HepG2 (cell line): ENCODE results near the gene RIPK3. TPM values are rescaled to one million over a fixed set of nuclear protein-coding genes. Genes with fewer than 3 reads are reported as not detected.
A peak's percentile ranks its signal among the peaks of the same experiment; 100 is the strongest.

Experiments
- ATF3 ChIP-seq: sonication (generic); formaldehyde crosslinking; IDR thresholded peaks from 2 replicates; pipeline ENCODE4 v1.4.0; 2020; ENCODE audit warnings: missing genetic modification reagents
- ELF1 ChIP-seq: sonication (generic); formaldehyde crosslinking; IDR thresholded peaks from 2 replicates; pipeline ENCODE4 v1.4.0; 2020; ENCODE audit warnings: missing genetic modification reagents
- NCOA5 ChIP-seq: sonication (generic); formaldehyde crosslinking; IDR thresholded peaks from 2 replicates; pipeline ENCODE4 v1.4.0; 2020; ENCODE audit warnings: missing genetic modification reagents
- POGZ ChIP-seq: sonication (generic); formaldehyde crosslinking; IDR thresholded peaks from 2 replicates; pipeline ENCODE4 v1.4.0; 2020; ENCODE audit warnings: mild to moderate bottlenecking, missing genetic modification reagents
- RARG ChIP-seq: sonication (generic); formaldehyde crosslinking; IDR thresholded peaks from 2 replicates; pipeline ENCODE4 v1.4.0; 2020; ENCODE audit warnings: low read depth, mild to moderate bottlenecking, missing genetic modification reagents
- RNF219 ChIP-seq: sonication (generic); formaldehyde crosslinking; IDR thresholded peaks from 2 replicates; pipeline ENCODE4 v1.5.0; 2020; ENCODE audit warnings: mild to moderate bottlenecking, missing genetic modification reagents
- SIX1 ChIP-seq: sonication (generic); formaldehyde crosslinking; IDR thresholded peaks from 2 replicates; pipeline ENCODE4 v1.4.0; 2020; ENCODE audit warnings: missing genetic modification reagents, borderline replicate concordance
- STAT6 ChIP-seq: sonication (generic); formaldehyde crosslinking; IDR thresholded peaks from 2 replicates; pipeline ENCODE4 v1.4.0; 2020; ENCODE audit warnings: missing genetic modification reagents, mild to moderate bottlenecking, borderline replicate concordance
- TMF1 ChIP-seq: sonication (generic); formaldehyde crosslinking; IDR thresholded peaks from 2 replicates; pipeline ENCODE4 v1.8.1; 2022; ENCODE audit warnings: low read depth, missing genetic modification reagents
- UBTF ChIP-seq: sonication (generic); formaldehyde crosslinking; IDR thresholded peaks from 2 replicates; pipeline ENCODE4 v1.4.0; 2020; ENCODE audit warnings: mild to moderate bottlenecking, missing genetic modification reagents
- ZBED4 ChIP-seq: sonication (generic); formaldehyde crosslinking; IDR thresholded peaks from 2 replicates; pipeline ENCODE4 v1.4.0; 2020; ENCODE audit warnings: missing genetic modification reagents, borderline replicate concordance
- ZBTB2 ChIP-seq: sonication (generic); formaldehyde crosslinking; IDR thresholded peaks from 2 replicates; pipeline ENCODE4 v1.8.0; 2022; ENCODE audit warnings: low read depth, missing genetic modification reagents
- ZMYM4 ChIP-seq: sonication (generic); formaldehyde crosslinking; IDR thresholded peaks from 2 replicates; pipeline ENCODE4 v1.8.1; 2023; ENCODE audit warnings: mild to moderate bottlenecking, missing genetic modification reagents
- ZNF329 ChIP-seq: sonication (generic); formaldehyde crosslinking; IDR thresholded peaks from 2 replicates; pipeline ENCODE4 v1.9.0; 2021; ENCODE audit warnings: low read depth, mild to moderate bottlenecking, missing genetic modification reagents
- polyA plus RNA-seq, 8 experiments: library from polyadenylated mRNA; depleted of rRNA in 3 of 8; stranded (reverse) in 7 of 8; unstranded in 1 of 8; fragments of >200 nt; fragmentation: Illumina TruSeq in 4 of 8; extraction: Trizol in 4 of 8; gene quantifications; 2 replicates each; pipeline versions ENCODE4 v1.2.1 to v1.2.3, GENCODE V29; 2011 to 2016; ENCODE audit warnings: low read depth in 4 of 8, missing spikeins in 1 of 8, mixed read lengths in 1 of 8; ENCODE audit not compliant: insufficient read depth in 1 of 8
- total RNA-seq, 5 experiments: library from RNA; depleted of rRNA; stranded (reverse); fragments of >200 nt; fragmentation: Illumina TruSeq; extraction: Trizol; gene quantifications; 2 replicates each; pipeline ENCODE4 v1.2.3, GENCODE V29; 2016; ENCODE audit warnings: low read depth in 1 of 5

The RIPK3 gene
- total and polyA plus RNA-seq, 2 of the 13 experiments (the other 11 are each of a cell fraction or from before 2014, with no cell fraction given): not detected

GRCh38 chr14:24307575-24308341 lies 32.0 kb downstream of the RIPK3 start, which contains the start of gene CIDEB (continued):
- TF ChIP-seq RNF219 (CRISPR knock-in tag): no peak
- peak; percentile 95 for TF ChIP-seq STAT6
- peak; percentile 12; the same call in 1 of the 2 replicates for TF ChIP-seq ZNF329 (CRISPR knock-in tag)
- peak; percentile 71 for TF ChIP-seq UBTF (CRISPR knock-in tag)
- TF ChIP-seq ZBED4: peak; percentile 95; the same call in 1 of the 2 replicates
- TF ChIP-seq ZBTB2 (CRISPR knock-in tag): no peak
- TF ChIP-seq POGZ: peak; percentile 88
- no peak for TF ChIP-seq NCOA5 (CRISPR knock-in tag)
- TF ChIP-seq SIX1 (CRISPR knock-in tag): 0 out of 2 replicates have a peak, but pooled peaks have one; percentile 50
- peak; percentile 66 for TF ChIP-seq ELF1
- peak; percentile 95 for TF ChIP-seq ATF3
- TF ChIP-seq RARG: peak; percentile 98
- TF ChIP-seq TMF1 (CRISPR knock-in tag): peak; percentile 47
- no peak for TF ChIP-seq ZMYM4 (CRISPR knock-in tag)
